Cardiac fibroblast (primary cell): ENCODE data around the gene LINGO3.
"Not testable (repeated sequence)": the region's sequence is repeated elsewhere in the genome, so short reads cannot be mapped to it uniquely, and the experiment has no call there.

Source experiments
- DNase-seq, 2 donors: peaks; one replicate each; pipeline versions ENCODE4 v3.0.0 to v3.0.0-alpha.2; 2010; ENCODE audit warnings: low read depth in 2 of 2
- H3K4me3 ChIP-seq, 2 donors: replicated peaks in 1 of 2; 1 replicate in 1 of 2; 2 replicates in 1 of 2; pipeline ENCODE4 v1.5.1; 2011; ENCODE audit warnings: low read depth in 2 of 2, low read length in 2 of 2, mild to moderate bottlenecking in 2 of 2, moderate library complexity in 1 of 2
- CTCF ChIP-seq: IDR thresholded peaks from one replicate; pipeline ENCODE4 v1.5.1; 2011; ENCODE audit warnings: low read depth, mild to moderate bottlenecking, low read length, inconsistent platforms

LINGO3 gene

DNA sequence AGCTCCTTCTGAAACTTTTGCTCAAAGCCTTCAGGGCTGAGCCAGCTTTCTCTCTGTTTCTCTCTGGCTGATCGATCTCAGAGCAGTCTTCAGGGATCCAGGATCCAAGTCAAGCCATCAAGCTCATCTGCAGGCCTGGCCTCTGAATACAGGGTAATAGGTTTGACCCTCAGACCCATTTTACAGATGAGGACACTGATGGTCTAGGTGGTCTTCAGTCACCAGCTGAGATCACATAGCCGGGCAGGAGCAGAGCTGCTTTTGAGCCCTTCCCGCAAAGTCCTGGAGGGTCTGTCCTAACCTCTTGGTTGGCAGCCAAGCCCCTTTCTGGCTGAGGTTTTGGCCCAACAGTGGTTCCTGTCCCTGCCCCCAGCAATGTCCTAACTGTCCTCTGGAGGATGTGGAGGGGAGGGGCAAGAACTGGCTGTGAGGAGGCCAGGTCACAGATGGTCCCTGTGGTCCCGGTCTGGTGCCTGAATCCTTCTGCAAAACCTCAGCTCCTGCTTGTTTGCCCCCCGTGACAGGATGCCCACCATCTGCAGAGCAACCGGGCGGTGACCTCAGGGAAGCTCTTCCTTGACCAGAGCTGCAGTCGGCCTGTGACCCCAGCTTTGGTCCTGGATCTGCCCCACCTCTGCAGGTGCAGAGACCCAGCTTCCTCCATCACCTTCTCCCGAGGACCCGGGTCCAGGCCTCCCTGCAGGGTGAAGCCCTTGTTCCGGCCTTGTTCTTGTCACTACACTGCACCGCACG is 20.2 kb downstream of the LINGO3 start:
- no peak for DNase-seq
- H3K4me3 ChIP-seq, result no peak overlapping the region
- TF ChIP-seq CTCF, result no peak

GRCh38 chr19:2286402-2287140 is 21.4 kb downstream of the LINGO3 start:
- no peak for DNase-seq
- no peak overlapping the region for H3K4me3 ChIP-seq
- TF ChIP-seq CTCF, result no peak

- DNase-seq, result no peak
- TF ChIP-seq CTCF, result no peak
- H3K4me3 ChIP-seq, result no peak overlapping the region
Observed at GRCh38 chr19:2283835-2284507, 24.0 kb downstream of the LINGO3 start.

DNA sequence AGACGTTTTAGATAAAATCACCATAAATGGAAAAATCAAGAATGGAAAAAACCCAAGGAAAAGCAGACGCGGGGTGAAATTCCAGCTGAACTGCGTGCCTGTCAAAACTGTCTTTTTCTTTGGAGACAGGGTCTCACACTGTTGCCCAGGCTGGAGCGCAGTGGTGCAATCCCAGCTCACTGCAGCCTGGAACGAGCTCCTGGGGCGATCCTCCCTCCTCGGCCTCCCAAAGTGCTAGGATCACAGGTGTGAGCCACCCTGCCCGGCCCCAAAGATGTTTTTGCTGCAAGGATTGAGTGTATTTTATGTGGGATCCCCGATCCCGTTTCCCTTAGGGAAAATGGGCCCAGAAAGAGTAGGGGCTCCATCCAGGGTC is 25.1 kb downstream of the LINGO3 start:
- no peak for TF ChIP-seq CTCF
- no peak for DNase-seq
- H3K4me3 ChIP-seq, result no peak overlapping the region

- DNase-seq, result peak; percentile 31 to 51
Observed at GRCh38 chr19:2282062-2282861, 25.7 kb downstream of the LINGO3 start, which contains the start of gene PEAK3. TSS of gene PEAK3 (minus strand) at chr19:2282175. CDS start at chr19:2280931, 1,244 bp downstream.

GRCh38 chr19:2281265-2282061 is 26.5 kb downstream of the LINGO3 start:
- peak overlapping the region; percentile 26 to 39 for H3K4me3 ChIP-seq
- not testable (repeated sequence) for DNase-seq

More at GRCh38 chr19:2282062-2282861, 25.7 kb downstream of the LINGO3 start, which contains the start of gene PEAK3:
- TF ChIP-seq CTCF, result no peak
- peak within 1 kb of the TSS; percentile 26 to 39 for H3K4me3 ChIP-seq
